ENCODE measurements around the gene JARID2. TPM values are rescaled to one million over a fixed set of nuclear protein-coding genes. Genes with fewer than 3 reads are reported as not detected.

Gene JARID2
- total RNA-seq, 1 donor from 2014 or later: 11.7 TPM

DNA sequence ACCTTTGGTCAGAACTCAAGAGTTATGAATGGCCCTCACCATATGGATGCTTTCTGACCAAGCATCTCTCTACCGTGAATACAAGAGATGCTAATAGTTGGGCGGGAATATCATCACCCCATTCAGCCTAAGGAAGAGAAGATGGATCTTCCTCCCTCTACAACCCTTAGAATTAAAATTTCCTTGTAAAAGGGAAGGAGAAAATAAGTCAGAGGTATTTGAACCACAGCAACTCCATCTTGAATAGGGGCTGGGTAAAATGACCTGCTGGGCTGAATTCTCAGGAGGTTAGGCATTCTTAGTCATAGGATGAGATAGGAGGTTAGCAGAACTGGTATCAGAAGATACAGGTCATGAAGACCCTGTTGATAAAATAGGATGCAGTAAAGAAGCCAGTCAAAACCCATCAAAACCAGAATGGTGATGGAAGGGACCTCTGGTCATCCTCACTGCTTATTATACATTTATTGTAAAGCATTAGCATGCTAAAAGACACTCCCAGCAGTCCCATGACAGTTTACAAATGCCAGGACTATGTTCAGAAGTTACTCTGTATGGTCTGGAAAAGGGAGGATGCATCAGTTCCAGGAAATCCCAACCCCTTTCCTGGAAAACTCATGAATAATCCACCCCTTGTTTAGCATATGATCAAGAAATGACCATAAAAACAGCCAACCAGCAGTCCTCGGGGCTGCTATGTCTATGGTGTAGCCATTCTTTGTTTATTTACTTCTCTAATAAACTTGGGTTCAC is 315.8 kb downstream of the JARID2 start:
- DNase-seq (ENCODE audit: low read depth in 2 of 2): no peak

DNA sequence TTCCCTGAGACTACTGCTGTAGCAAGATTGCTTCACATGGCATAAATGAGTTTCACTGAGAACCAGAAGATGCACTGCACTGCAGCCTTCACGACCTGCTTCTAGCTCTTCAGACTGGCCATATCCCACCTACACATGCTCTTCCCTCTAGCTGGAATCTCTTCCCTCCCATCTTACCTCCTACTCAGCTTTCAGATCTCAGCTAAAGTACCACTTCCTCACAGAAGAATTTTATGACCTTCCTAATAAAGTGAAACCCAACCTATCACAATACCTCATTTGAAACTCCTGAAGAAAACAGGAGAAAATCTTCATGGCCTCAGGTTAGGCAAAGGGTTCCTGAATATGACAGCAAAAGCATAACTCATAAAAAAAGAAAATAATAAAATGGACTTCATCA is 317.1 kb downstream of the JARID2 start:
- DNase-seq (ENCODE audit: low read depth in 2 of 2): no peak

DNA sequence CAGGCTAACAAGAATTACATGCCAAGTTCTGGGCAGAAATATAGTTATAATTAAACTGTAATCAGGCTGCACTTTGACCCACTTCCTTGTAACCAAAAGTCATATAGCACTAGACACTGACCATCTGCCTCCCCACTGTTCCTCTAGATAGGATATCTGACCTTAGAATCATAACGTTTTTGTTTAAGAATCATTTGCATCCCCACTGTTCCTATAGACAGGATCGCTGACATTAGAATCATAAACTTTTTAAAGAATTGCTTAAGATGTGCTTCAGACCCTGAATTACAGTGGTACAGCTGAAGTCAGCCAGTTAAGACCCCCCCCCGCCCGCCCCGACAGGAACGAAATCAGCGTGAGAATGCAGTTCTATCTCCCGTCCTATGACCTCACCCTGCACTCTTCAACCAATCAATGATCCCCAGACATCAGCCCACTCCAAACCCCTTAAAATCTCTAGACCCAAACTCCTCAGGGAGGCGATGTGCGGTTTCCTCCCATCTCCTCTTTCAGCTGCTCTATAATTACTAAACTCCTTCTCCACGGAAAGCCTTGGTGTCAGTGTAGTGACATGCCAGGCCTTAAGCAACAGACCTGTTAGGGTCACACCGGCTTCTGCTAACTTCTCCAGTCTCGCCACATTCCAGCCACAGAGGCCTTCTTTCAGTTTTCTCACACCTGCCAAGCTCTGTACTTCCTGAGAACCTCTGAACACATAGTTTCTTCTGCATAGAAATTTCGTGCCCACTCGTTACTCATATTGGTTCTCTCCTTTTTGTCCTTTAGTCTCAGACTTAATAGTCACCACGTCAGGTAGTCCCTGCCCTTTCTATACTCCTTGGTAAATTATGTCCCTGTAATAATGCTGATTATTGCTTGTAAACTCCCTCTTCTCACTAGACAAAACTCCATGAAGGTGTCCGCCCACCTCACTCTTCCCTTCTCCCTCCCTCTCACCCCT is 323.4 kb downstream of the JARID2 start:
- no peak for DNase-seq (ENCODE audit: low read depth in 2 of 2)

DNA sequence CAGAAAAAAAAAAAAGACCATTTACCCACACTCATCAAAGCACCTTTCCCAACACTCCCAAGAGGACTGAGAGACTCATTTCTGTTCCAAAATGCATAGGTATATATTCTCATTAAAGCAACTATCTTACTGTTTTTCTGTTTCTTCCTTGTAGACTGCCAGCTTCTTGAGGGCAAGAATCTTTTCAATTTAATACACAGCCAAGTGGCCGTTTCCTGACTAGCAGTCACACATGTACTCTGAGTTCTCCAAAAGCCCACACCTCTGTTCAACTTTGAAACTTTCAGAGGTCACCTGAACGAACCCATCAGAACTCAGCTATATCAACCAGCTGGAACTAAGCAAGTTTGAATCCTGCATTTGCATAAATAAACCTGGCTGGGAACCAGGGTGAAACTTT is 324.3 kb downstream of the JARID2 start:
- no peak for DNase-seq (ENCODE audit: low read depth in 2 of 2)

All from lung microvascular endothelial cell (primary cell).